RWPE2 (cell line): ENCODE data around the gene IGFLR1.

Experiments
- ATAC-seq: fragments of 200-7000 bp; cut with Tn5 transposase; 3 replicates; pipeline ENCODE4 v1.9.1; 2021; ENCODE audit warnings: low read depth
- DNase-seq: peaks from one replicate; pipeline ENCODE4 v3.0.0-alpha.2; 2020; ENCODE audit warnings: low spot score
- H3K27ac ChIP-seq: fragments of 450-650 bp; 2 replicates; pipeline ENCODE4 v1.5.1; 2017; ENCODE audit warnings: mild to moderate bottlenecking; ENCODE audit not compliant: poor library complexity, severe bottlenecking
- H3K27me3 ChIP-seq: fragments of 250-450 bp; sonication (Bioruptor Pico); 2 replicates; pipeline ENCODE4 v1.5.1; 2021; ENCODE audit warnings: mild to moderate bottlenecking, moderate library complexity; ENCODE audit not compliant: insufficient read depth, poor library complexity, severe bottlenecking
- H3K36me3 ChIP-seq: fragments of 250-450 bp; sonication (Bioruptor Pico); 2 replicates; pipeline ENCODE4 v1.5.1; 2020; ENCODE audit warnings: low read depth, mild to moderate bottlenecking, moderate library complexity
- H3K4me1 ChIP-seq: fragments of 250-450 bp; sonication (Bioruptor Pico); 2 replicates; pipeline ENCODE4 v1.5.1; 2021; ENCODE audit warnings: mild to moderate bottlenecking, moderate library complexity; ENCODE audit not compliant: insufficient read depth, poor library complexity, severe bottlenecking
- H3K4me3 ChIP-seq: fragments of 250-450 bp; sonication (Bioruptor Pico); 2 replicates; pipeline ENCODE4 v1.5.1; 2021; ENCODE audit warnings: mild to moderate bottlenecking, moderate library complexity; ENCODE audit not compliant: severe bottlenecking
- H3K9me3 ChIP-seq: fragments of 250-450 bp; sonication (Bioruptor Pico); 2 replicates; pipeline ENCODE4 v1.5.1; 2021; ENCODE audit warnings: mild to moderate bottlenecking, moderate library complexity; ENCODE audit not compliant: severe bottlenecking
- CTCF ChIP-seq: fragments of 450-650 bp; IDR thresholded peaks from one replicate; pipeline ENCODE4 v1.5.1; 2017; ENCODE audit warnings: mild to moderate bottlenecking, moderate library complexity; ENCODE audit not compliant: poor library complexity, severe bottlenecking

Gene IGFLR1

GRCh38 chr19:35781650-35782049 lies 39.4 kb upstream of the IGFLR1 start:
- Histone ChIP-seq H3K9me3 (no peaks in the 10 kb centered on the region), H3K4me1 (no peaks in the 10 kb centered on the region), H3K36me3 (no peaks in the 10 kb centered on the region), H3K27me3 (no peaks in the 10 kb centered on the region), H3K27ac (no peak overlapping the region), H3K4me3 (no peak overlapping the region)
- DNase-seq, result no peak
- no peak for TF ChIP-seq CTCF
- ATAC-seq, result no peak

- no peaks in the 10 kb centered on the region for H3K4me1 ChIP-seq
- ATAC-seq (no peak), DNase-seq (no peak)
- no peaks in the 10 kb centered on the region for H3K9me3 ChIP-seq
- no peaks in the 10 kb centered on the region for H3K27me3 ChIP-seq
- no peak overlapping the region for H3K4me3 ChIP-seq
- no peaks in the 10 kb centered on the region for H3K36me3 ChIP-seq
- TF ChIP-seq CTCF, result no peak
- H3K27ac ChIP-seq, result no peak overlapping the region
These were observed 38.5 kb upstream of the IGFLR1 start for GRCh38 chr19:35780717-35781116.

- Histone ChIP-seq H3K4me3 (no peak overlapping the region), H3K27ac (no peak overlapping the region), H3K27me3 (no peaks in the 10 kb centered on the region), H3K9me3 (no peaks in the 10 kb centered on the region), H3K36me3 (no peaks in the 10 kb centered on the region), H3K4me1 (no peaks in the 10 kb centered on the region)
- ATAC-seq, result no peak
- TF ChIP-seq CTCF, result no peak
- no peak for DNase-seq
These were observed 37.8 kb upstream of the IGFLR1 start for GRCh38 chr19:35780058-35780457.

- H3K4me3 ChIP-seq, result no peak overlapping the region
- TF ChIP-seq CTCF, result no peak
- peaks cover 3% of the 10 kb centered on the region for H3K4me1 ChIP-seq
- ATAC-seq, result no peak
- no peaks in the 10 kb centered on the region for H3K9me3 ChIP-seq
- no peak overlapping the region for H3K27ac ChIP-seq
- no peaks in the 10 kb centered on the region for H3K36me3 ChIP-seq
- no peak for DNase-seq
- no peaks in the 10 kb centered on the region for H3K27me3 ChIP-seq
These were observed 36.8 kb upstream of the IGFLR1 start for GRCh38 chr19:35779033-35779432.

GRCh38 chr19:35777961-35778360 lies 35.7 kb upstream of the IGFLR1 start:
- ATAC-seq, result no peak
- no peak for TF ChIP-seq CTCF
- no peak overlapping the region for H3K27ac ChIP-seq
- no peaks in the 10 kb centered on the region for H3K36me3 ChIP-seq
- DNase-seq, result no peak
- H3K4me1 ChIP-seq, result peaks cover 3% of the 10 kb centered on the region
- H3K9me3 ChIP-seq, result no peaks in the 10 kb centered on the region
- H3K4me3 ChIP-seq, result no peak overlapping the region
- no peaks in the 10 kb centered on the region for H3K27me3 ChIP-seq
